ENCODE results near the gene EZH2.

DNA sequence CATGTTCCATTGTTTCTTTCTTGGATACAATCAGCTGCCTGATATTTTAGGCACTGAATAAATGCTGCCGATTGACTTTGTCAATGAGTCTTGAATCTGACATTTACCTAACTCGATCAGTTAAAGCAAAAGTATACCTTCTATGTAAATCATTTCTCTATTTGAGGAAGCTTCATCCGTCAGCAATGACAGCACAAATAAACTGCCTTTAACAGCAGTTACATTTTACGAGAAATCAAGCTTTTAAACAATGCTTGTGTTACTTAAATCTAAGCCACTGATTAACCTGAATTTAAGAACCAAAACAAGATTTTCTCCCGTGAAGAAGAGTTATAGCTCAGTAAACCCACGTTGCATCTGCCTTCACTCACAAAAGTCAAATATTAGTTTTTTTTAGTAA lies 114.1 kb downstream of the EZH2 start:
- TF ChIP-seq POLR2A (IDR thresholded peaks at IDR 0.05; ENCODE audit: low read depth, low read length) (no peak), POU2F2 (IDR thresholded peaks at IDR 0.05; ENCODE audit: low read depth, low read length) (no peak), POLR2AphosphoS5 (IDR thresholded peaks at IDR 0.05; ENCODE audit: low read depth, low read length) (no peak), PAX5 (IDR thresholded peaks at IDR 0.05; ENCODE audit: insufficient read depth, low read length, severe bottlenecking) (no peak), SPI1 (IDR thresholded peaks at IDR 0.05; ENCODE audit: low read depth, low read length) (no peak), TAF1 (IDR thresholded peaks at IDR 0.05; ENCODE audit: low read depth, low read length) (no peak)
